Prostate gland (tissue), 2 donors: Measurements from ENCODE around the gene RGS9. TPM values are rescaled to one million over a fixed set of nuclear protein-coding genes. Genes with fewer than 3 reads are reported as not detected.
"Not testable (repeated sequence)": the region's sequence is repeated elsewhere in the genome, so short reads cannot be mapped to it uniquely, and the experiment has no call there.

Experiments used
- DNase-seq: peaks from one replicate; pipeline ENCODE4 v3.0.0-alpha.2; 2019; ENCODE audit warnings: low spot score
- H3K27ac ChIP-seq, 2 donors: fragments of 200-600 bp; sonication (generic); 2 replicates each; pipeline ENCODE4 v1.5.1; 2017 to 2019
- H3K27me3 ChIP-seq: fragments of 200-600 bp; sonication (generic); replicated peaks from 2 replicates; pipeline ENCODE4 v1.5.1; 2019; ENCODE audit not compliant: insufficient read depth
- H3K36me3 ChIP-seq, 2 donors: fragments of 200-600 bp; sonication (generic); 1 replicate in 1 of 2; 2 replicates in 1 of 2; pipeline versions ENCODE4 v1.5.1 to v1.8.1; 2017 to 2019
- H3K4me1 ChIP-seq: fragments of 200-600 bp; sonication (generic); replicated peaks from 2 replicates; pipeline ENCODE4 v1.5.1; 2019
- H3K4me3 ChIP-seq, 2 donors: fragments of 200-600 bp; sonication (generic); 2 replicates each; pipeline ENCODE4 v1.5.1; 2017 to 2019
- H3K9me3 ChIP-seq: fragments of 200-600 bp; sonication (generic); 2 replicates; pipeline ENCODE4 v1.5.1; 2017
- POLR2A ChIP-seq: fragments of 450-650 bp; IDR thresholded peaks from one replicate; pipeline ENCODE4 v1.6.1; 2016; ENCODE audit warnings: antibody characterized with exemption, mild to moderate bottlenecking
- POLR2AphosphoS5 ChIP-seq: sonication (generic); formaldehyde crosslinking; IDR thresholded peaks from one replicate; pipeline ENCODE4 v1.6.1; 2017; ENCODE audit warnings: antibody characterized with exemption
- WGBS: methylation state at CpG from one replicate; pipeline ENCODE4 v1.1.5; 2018; 5-methylcytosine and 5-hydroxymethylcytosine counted together
- intact Hi-C: fragments of 100-400 bp; cut with DNase I; formaldehyde crosslinking; loops from one replicate; pipeline ENCODE4 v1.14.2; 2022
- total RNA-seq, 2 donors: library from RNA; depleted of rRNA; stranded (reverse); fragments of >200 nt; gene quantifications; one replicate each; pipeline ENCODE4 v1.1.0, GENCODE V29; 2016
- TF ChIP-seq, protein P1 (sequence below), 4 experiments: fragments of 200-600 bp in 2 of 4; fragments of 450-650 bp in 2 of 4; sonication (generic) in 2 of 4; IDR thresholded peaks; 1 replicate in 3 of 4; 2 replicates in 1 of 4; pipeline ENCODE4 v1.5.1; 2016 to 2019; ENCODE audit warnings: antibody characterized with exemption in 4 of 4, mild to moderate bottlenecking in 2 of 4, moderate library complexity in 2 of 4

The RGS9 gene
- total RNA-seq, 2 donors from 2014 or later = 7.9 to 9.3 TPM

DNA sequence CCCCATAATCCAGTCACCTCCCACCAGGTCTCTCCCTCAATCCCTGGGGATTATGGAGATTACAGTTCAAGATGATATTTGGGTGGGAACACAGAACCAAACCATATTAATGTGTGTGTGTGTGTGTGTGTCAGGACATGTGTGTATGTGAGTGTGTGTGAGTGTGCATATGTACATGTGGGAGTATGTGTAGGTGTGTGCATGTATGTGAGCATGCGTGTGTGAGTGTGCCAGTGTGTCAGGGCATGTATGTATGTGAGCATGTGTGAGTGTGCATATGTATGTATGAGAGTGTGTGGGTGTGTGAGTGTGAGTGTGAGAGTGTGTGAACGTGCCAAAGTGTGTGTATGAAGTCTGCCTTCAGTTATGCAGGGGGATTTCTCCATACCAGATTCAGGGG lies 37.8 kb downstream of the RGS9 start:
- Histone ChIP-seq H3K36me3 (no peaks in the 10 kb centered on the region), H3K4me3 (no peak overlapping the region), H3K27ac (no peak overlapping the region), H3K9me3 (no peaks in the 10 kb centered on the region), H3K4me1 (no peaks in the 10 kb centered on the region), H3K27me3 (no peaks in the 10 kb centered on the region)
- TF ChIP-seq POLR2AphosphoS5 = no peak
- TF ChIP-seq POLR2A = no peak
- TF ChIP-seq, protein P1, sequence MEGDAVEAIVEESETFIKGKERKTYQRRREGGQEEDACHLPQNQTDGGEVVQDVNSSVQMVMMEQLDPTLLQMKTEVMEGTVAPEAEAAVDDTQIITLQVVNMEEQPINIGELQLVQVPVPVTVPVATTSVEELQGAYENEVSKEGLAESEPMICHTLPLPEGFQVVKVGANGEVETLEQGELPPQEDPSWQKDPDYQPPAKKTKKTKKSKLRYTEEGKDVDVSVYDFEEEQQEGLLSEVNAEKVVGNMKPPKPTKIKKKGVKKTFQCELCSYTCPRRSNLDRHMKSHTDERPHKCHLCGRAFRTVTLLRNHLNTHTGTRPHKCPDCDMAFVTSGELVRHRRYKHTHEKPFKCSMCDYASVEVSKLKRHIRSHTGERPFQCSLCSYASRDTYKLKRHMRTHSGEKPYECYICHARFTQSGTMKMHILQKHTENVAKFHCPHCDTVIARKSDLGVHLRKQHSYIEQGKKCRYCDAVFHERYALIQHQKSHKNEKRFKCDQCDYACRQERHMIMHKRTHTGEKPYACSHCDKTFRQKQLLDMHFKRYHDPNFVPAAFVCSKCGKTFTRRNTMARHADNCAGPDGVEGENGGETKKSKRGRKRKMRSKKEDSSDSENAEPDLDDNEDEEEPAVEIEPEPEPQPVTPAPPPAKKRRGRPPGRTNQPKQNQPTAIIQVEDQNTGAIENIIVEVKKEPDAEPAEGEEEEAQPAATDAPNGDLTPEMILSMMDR (IDR thresholded peaks at IDR 0.05) = no peak
- intact Hi-C loops = no loop called here
- 69% methylated on average over 2 of the region's 2 CpGs for WGBS
- no peak for DNase-seq

DNA sequence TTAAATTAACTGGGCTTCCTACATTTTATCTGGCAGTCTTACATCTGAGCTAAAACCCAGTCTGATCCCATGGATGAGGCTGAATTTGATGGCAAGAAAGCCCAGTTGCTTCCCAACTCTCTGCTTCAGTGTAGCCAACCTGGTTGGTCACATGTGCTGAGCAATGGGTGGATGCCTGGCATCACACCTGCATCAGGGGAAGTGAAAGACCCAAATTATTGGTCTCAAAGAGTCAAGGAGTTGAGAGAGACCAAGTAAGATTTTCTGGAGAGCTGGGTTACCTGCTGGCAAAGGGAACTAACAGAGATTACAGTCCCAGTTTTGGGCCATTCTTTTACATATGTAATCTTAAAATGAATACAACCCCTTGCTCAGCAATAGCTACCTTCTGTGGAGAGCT lies 38.8 kb downstream of the RGS9 start:
- intact Hi-C loops = no loop called here

DNA sequence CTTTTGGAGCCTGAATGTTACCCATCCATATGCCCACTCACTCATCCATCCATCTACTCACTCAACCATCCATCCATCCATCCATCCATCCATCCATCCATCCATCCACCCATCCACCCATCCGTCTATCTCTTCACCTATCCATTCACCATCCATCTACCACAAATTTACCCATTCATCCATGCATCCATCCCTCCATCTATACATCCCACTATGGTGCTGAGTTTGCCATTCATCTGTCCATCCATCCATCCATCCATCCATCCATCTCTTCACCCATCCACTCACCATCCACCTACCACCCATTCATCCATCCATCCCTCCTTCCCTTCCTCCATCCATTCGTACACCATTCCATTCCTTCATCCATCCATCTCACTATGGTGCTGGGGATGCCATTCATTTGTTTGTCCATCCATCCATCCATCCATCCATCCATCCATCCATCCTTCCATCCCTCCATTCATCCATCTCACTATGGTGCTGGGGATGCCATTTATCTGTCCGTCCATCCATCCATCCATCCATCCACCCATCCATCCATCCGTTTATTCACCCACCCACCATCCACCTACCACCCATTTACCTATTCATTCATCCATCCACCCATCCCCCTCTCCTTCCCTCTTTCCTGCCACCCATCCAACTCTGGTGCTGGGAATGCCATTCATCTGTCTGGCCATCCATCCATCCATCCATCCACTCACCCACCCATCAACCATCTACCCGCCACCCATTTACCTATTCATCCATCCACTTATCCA lies 39.7 kb downstream of the RGS9 start:
- intact Hi-C loops = no loop called here

More for the DNA sequence above, 38.8 kb downstream of the RGS9 start:
- H3K36me3 ChIP-seq = no peaks in the 10 kb centered on the region
- no peak for DNase-seq
- no peaks in the 10 kb centered on the region for H3K9me3 ChIP-seq
- H3K27ac ChIP-seq = no peak overlapping the region
- TF ChIP-seq, protein P1 (IDR thresholded peaks at IDR 0.05) = no peak
- no peak for TF ChIP-seq POLR2A
- TF ChIP-seq POLR2AphosphoS5 = no peak
- no peaks in the 10 kb centered on the region for H3K27me3 ChIP-seq
- no peaks in the 10 kb centered on the region for H3K4me1 ChIP-seq
- no peak overlapping the region for H3K4me3 ChIP-seq

DNA sequence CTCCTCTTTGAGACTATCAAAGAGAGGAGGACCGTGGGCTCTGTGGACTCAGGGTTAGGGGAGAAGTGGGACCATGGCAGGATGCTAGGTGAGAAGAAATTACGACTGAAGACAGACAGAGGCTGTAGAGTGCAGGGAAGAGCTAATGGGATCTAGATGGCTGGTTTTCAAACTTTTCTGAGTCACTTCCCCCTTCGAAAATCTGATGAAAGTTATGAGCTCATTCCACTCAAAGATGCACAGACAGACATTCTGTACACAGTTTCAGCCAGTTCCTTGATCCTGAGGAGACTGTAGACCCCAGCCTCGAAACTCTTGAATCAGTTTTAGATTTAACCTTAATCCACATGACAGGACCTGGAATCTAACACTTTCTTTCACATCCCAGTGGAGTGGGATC lies 40.7 kb downstream of the RGS9 start:
- H3K27me3 ChIP-seq = no peaks in the 10 kb centered on the region
- H3K4me3 ChIP-seq = no peak overlapping the region
- 68% methylated on average over 4 of the region's 4 CpGs for WGBS
- no peaks in the 10 kb centered on the region for H3K4me1 ChIP-seq
- no peaks in the 10 kb centered on the region for H3K36me3 ChIP-seq
- DNase-seq = no peak
- no peaks in the 10 kb centered on the region for H3K9me3 ChIP-seq
- H3K27ac ChIP-seq = no peak overlapping the region
- no peak for TF ChIP-seq POLR2A
- TF ChIP-seq, protein P1 (IDR thresholded peaks at IDR 0.05) = no peak
- TF ChIP-seq POLR2AphosphoS5 = no peak
- intact Hi-C loops = no loop called here

More for the DNA sequence above, 39.7 kb downstream of the RGS9 start:
- TF ChIP-seq, protein P1 (IDR thresholded peaks at IDR 0.05) = no peak
- no peak for TF ChIP-seq POLR2A
- TF ChIP-seq POLR2AphosphoS5 = no peak
- no peaks in the 10 kb centered on the region for H3K27me3 ChIP-seq
- no peak overlapping the region for H3K27ac ChIP-seq
- DNase-seq = no peak
- no peaks in the 10 kb centered on the region for H3K4me1 ChIP-seq
- H3K4me3 ChIP-seq = no peak overlapping the region
- 92% methylated on average over 5 of the region's 5 CpGs for WGBS
- H3K36me3 ChIP-seq = no peaks in the 10 kb centered on the region
- H3K9me3 ChIP-seq = no peaks in the 10 kb centered on the region

DNA sequence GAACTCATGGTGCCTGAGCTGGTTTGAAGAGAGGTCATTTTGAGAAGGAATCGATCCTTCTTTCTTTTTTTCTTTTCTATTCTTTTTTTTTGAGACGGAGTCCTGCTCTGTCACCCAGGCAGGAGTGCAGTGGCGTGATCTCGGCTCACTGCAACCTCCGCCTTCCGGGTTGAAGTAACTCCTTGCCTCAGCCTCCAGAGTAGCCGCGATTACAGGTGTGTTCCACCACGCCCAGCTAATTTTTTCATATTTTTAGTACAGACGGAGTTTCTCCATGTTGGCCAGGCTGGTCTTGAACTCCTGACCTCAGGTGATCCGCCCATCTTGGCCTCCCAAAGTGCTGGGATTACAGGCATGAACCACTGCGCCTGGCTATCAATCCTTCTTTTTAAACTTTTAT lies 43.1 kb downstream of the RGS9 start:
- not testable (repeated sequence) for H3K9me3 ChIP-seq, H3K27ac ChIP-seq, H3K4me1 ChIP-seq, DNase-seq, H3K27me3 ChIP-seq, H3K36me3 ChIP-seq, H3K4me3 ChIP-seq
- intact Hi-C loops = loop anchor here (5.0 kb wide), 1 partner anchor 43 kb away; the partner anchor contains the start of gene RGS9
- WGBS = 89% methylated on average over 12 of the region's 12 CpGs

DNA sequence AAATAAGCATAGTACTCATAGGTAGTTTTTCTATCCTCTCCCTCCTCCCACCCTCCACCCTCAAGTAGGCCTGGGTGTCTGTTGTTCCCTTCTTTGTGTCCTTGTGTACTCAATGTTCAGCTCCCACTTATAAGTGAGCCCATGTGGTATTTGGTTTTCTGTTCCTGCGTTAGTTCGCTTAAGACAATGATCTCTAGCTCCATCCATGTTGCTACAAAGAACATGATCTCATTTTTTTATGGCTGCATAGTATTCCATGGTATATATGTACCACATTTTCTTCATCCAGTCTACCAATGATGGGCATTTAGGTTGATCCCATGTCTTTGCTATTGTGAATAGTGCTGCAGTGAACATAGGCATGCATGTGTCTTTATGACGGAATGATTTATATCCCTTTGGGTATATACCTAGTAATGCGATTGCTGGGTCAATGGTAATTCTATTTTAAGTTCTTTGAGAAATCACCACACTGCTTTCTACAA lies 43.6 kb downstream of the RGS9 start:
- intact Hi-C loops = loop anchor here (5.0 kb wide), 1 partner anchor 43 kb away; the partner anchor contains the start of gene RGS9
- WGBS = 89% methylated on average over 4 of the region's 4 CpGs
- H3K27me3 ChIP-seq, DNase-seq, H3K4me3 ChIP-seq, H3K27ac ChIP-seq, H3K36me3 ChIP-seq, H3K9me3 ChIP-seq, H3K4me1 ChIP-seq: not testable (repeated sequence)
